Endothelial cell of umbilical vein (primary cell): Measurements from ENCODE around the gene SLAMF1.

Source experiments
- CTCF ChIP-seq, 2 donors: IDR thresholded peaks; 1 replicate in 1 of 2; 2 replicates in 1 of 2; pipeline ENCODE4 v1.5.1; 2011; ENCODE audit warnings: low read length in 2 of 2, mild to moderate bottlenecking in 2 of 2, moderate library complexity in 2 of 2, control low read depth in 1 of 2, inconsistent platforms in 1 of 2, low read depth in 1 of 2; ENCODE audit not compliant: insufficient read depth in 1 of 2; ENCODE audit errors: extremely low read depth in 1 of 2
- MYC ChIP-seq: IDR thresholded peaks from one replicate; pipeline ENCODE4 v1.6.1; 2011; ENCODE audit warnings: mild to moderate bottlenecking, low read depth, low read length
- POLR2A ChIP-seq: IDR thresholded peaks from 2 replicates; pipeline ENCODE4 v1.6.1; 2012; ENCODE audit warnings: low read depth, mild to moderate bottlenecking, control low read depth, low read length

- TF ChIP-seq CTCF (IDR thresholded peaks at IDR 0.05; ENCODE audit: extremely low read depth in 1 of 2, insufficient read depth in 1 of 2, low read depth in 1 of 2, low read length in 2 of 2): no peak
- TF ChIP-seq MYC: no peak
- no peak for TF ChIP-seq POLR2A
Measured at GRCh38 chr1:160614410-160614809, 32.4 kb downstream of the SLAMF1 start.
